Activated T-helper 1 cell treated with Interleukin-2 at 50 U/mL for 16 hours (primary cell): ENCODE data around the gene NRAS.

Experiments used
- DNase-seq: peaks from one replicate; pipeline ENCODE4 v3.0.0-alpha.2; 2020; ENCODE audit warnings: low read depth

Gene NRAS

GRCh38 chr1:114725230-114725629 lies 8.7 kb upstream of the NRAS start:
- DNase-seq: no peak

DNA sequence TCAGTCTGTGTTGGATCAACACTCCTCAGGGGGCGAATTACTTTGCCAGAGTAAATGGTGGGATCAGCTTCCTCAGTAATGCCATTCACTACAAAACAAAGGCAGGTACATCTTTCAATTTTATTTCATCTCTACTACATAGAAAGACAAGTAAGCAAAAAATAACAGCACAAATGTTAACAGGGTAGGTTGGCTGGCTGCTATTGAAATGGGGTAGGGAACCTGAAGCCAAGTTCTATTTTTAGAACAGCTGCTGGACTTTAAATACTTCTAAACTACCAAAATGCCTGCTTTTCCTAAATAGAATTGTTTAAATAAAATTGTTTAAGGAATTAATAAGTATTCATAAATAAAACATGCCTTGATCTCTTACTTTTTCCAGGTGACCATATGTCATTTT lies 7.3 kb upstream of the NRAS start:
- no peak for DNase-seq

- DNase-seq: no peak
Measured at GRCh38 chr1:114723457-114723856, 6.9 kb upstream of the NRAS start.

DNA sequence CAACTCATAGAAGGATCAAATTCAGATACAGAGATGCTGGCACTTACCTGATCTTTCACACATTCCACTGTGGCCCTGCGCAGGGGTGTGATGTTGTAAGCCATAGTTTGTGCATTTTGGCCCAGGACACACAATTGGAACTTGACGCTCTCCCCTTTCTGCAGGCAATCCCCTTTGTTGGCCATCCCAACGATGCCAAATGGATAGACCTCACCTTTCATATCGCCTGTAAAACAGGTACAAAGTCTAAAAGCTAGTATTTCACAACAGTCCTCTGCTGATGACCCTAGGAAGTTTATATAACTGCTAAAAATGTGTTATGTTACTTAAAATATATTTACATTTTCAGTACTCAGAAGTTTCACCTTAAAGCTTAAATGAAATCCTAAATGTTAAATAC lies 3.9 kb upstream of the NRAS start:
- no peak for DNase-seq

- no peak for DNase-seq
Measured at GRCh38 chr1:114719424-114719787, 2.8 kb upstream of the NRAS start.

DNA sequence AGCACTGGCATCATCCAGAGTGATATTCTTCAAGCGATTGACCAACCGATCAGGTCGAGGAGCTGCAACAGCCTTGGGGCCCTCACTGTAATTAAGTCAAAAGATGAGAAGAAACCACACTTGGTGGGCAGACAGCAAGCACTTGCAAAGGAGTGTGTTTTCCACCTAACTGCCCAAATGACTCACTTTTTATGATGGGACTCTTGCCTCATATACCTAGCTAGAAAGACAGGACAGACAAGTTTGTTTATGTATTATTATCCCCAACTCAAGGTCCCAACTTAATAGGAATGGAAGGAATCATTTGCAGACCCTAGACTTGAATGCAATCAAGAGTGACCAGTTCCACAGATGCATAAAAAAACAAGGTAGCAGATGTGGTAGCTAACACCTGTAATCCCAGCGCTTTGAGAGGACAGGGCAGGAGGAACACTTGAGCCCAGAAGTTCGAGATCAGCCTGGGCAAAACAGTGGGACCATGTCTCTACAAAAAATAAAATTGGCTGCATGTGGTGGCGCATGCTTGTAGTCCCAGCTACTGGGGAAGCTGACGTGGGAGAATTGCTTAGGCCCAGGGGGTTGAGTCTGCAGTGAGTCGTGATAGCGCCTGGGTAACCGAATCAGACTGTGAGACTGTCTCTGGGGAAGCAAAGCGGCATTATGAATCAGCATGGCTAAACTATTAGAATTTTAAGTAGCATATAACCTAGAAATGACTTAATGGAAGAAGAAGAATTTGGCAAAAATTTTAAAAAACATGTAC lies 2.3 kb upstream of the NRAS start:
- DNase-seq: no peak

DNA sequence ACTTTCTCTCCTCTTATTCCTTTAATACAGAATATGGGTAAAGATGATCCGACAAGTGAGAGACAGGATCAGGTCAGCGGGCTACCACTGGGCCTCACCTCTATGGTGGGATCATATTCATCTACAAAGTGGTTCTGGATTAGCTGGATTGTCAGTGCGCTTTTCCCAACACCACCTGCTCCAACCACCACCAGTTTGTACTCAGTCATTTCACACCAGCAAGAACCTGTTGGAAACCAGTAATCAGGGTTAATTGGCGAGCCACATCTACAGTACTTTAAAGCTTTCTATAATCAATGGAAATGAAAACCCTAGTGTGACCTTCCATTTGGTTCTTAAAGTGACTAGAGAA lies 643 bp downstream of the NRAS start:
- no peak for DNase-seq

- no peak for DNase-seq
Measured at GRCh38 chr1:114712977-114713376, 3.6 kb downstream of the NRAS start.

DNA sequence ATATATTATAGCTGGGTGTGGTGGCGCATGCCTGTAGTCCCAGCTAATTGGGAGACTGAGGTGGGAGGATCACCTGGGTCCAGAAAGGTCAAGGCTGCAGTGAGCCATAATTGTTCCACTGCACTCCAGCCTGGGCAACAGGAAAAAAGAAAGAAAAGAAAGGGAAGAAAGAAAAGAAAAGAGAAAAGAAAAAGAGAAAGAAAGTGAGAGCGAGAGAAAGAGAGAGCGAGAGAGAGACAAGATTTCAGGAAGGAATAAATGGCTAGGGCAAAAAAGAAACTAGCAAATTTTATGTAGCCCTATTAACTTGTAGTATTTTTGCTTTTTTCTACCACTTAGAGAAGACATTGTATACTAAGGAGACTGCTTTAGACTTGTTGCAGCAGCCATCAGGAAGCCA lies 6.2 kb downstream of the NRAS start:
- no peak for DNase-seq

DNA sequence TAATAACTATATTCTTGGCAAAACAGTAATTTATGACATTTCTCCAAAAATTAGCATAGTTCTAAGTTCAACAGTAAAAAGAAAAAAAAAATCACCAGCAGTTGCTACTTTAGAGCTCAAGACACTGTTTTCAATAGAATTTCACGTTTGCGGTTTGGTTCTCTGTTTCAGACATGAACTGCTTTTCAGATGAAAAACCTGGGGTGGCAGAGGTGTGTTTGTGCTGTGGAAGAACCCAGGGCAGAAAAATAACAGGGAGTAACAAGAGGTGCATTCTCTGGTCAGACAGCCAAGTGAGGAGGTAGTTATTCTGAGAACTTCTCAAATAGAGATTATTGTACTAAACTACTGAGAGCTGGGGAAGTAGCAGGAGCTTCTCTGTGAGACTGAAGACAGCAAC lies 9.0 kb downstream of the NRAS start:
- no peak for DNase-seq

GRCh38 chr1:114703242-114703641 lies 13.3 kb downstream of the NRAS start:
- DNase-seq: no peak

DNA sequence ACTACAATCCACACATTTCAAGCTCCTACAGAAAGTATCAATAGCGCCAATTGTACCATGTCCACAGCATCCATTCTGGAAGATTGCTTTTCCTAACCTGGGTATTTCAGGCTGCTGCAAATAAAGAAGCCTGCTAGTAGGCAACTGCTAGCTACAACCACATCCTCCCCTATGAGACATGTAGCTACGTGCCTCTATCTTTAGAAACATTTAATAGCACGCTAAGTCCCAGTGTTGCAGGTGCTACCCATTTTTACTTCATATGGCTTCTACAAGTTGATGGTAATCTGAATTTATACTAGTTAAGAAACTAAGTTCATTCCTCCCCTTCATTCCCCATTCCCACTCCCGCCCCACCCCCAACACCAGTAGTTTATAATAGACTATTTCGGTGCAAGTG lies 13.8 kb downstream of the NRAS start:
- no peak for DNase-seq

GRCh38 chr1:114701931-114702330 lies 14.6 kb downstream of the NRAS start:
- no peak for DNase-seq

GRCh38 chr1:114700036-114700600 lies 16.5 kb downstream of the NRAS start:
- no peak for DNase-seq

DNA sequence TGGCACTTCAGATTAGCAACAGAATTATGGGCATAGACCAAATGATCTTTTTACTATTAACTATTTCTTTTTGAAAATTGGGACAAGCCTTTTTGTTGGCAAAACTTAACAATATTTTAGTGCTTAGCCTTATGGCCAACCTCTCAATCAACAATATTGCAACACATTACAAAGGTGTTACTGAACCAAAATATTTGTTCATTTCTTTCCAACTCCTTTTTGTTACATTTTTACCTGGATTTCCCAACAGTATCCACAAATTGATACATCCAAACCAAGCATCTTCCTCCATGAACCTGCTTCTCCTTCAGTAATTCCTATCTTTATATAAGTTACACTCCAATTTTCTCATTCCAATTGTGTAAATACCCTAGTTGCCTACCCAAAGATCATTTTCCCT lies 19.8 kb downstream of the NRAS start:
- DNase-seq: no peak

DNA sequence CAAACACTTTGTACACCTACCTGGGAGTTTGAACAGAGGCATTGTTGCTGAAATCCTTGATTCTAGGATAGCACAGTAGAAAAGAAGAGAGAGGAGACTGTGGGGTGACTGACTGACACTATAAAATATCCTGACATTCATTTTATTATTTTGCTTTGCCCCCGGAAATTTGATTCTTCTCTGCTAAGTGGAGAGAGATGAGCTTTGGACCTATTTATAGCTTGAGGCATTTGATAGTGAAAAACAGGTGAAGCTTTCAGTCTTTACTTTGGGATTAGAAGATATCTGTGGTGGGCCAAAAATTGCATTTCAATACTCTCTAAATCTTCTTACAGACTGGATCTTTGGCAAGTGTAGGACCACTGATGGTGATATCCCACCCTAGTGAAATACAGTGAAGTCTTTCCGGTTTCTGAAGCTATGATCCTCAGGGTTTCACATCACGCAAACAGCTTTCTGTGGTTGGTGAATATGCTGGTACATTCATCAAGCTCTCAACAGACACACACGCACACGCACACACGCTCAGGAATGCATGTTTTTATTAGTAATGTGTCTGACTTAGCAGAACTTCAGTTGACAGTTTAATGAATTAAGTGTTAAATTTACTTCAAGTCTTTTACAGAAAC lies 21.0 kb downstream of the NRAS start, which contains the start of gene AMPD1:
TSS of gene AMPD1 (minus strand) at position 117 of the 629 bp plus-strand sequence. CDS start at position 42, 75 bp downstream.
- DNase-seq: no peak

- DNase-seq: no peak
Measured at GRCh38 chr1:114694540-114695310, 21.8 kb downstream of the NRAS start.

GRCh38 chr1:114692947-114693346 lies 23.6 kb downstream of the NRAS start:
- DNase-seq: no peak

- DNase-seq: no peak
Measured at GRCh38 chr1:114691061-114691460, 25.5 kb downstream of the NRAS start.

GRCh38 chr1:114690148-114690547 lies 26.4 kb downstream of the NRAS start:
- no peak for DNase-seq

DNA sequence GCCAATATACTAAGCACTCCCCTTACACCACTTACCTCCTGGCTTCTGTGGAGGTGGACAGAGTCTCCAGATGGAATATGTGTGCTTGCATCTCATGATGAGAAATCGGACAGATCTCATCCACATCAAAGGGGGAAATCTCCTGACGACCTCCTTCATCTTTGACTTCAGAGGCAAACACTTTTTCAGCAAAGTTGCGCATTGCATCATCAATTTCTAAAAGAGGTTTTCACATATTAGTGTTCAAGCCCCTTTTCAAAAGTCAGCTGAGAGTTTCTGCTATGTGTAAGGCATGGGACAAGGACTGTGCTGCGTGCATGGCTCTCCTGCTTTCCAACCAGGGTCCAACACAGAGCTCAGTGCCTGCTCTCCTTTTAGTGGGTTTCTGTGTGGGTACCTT lies 28.0 kb downstream of the NRAS start:
- no peak for DNase-seq

DNA sequence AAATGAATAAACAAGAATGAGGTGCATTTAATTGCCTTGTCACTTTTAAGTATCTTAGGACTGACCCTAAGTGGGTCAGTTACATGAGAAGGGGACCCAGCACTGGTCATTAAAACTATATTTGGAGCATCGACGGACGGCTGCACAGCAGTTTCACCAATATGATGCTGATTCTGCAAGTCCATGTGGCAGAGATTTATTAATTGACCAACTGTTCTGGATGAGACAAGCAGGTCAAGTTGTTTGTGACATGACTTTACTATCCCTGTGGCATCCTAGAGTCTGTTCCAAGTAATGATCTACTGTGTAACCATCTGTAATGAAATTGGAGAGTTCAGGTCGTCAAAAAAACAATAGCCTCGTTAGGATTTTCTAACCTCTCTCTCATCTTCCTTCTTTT lies 30.7 kb downstream of the NRAS start:
- DNase-seq: no peak

- no peak for DNase-seq
Measured at GRCh38 chr1:114677691-114678090, 38.9 kb downstream of the NRAS start.
